DOHH2 (cell line): ENCODE results near the gene DPEP3.

Experiments
- H3F3A ChIP-seq: fragments of 200-600 bp; sonication (generic), shearing (Covaris generic); 2 replicates; pipeline ENCODE4 v1.6.0; 2016; ENCODE audit warnings: antibody characterized with exemption, mild to moderate bottlenecking; ENCODE audit not compliant: control insufficient read depth, insufficient read depth
- H3K27ac ChIP-seq: fragments of 200-600 bp; sonication (generic); 2 replicates; pipeline ENCODE4 v1.5.1; 2014; ENCODE audit warnings: low read depth, mild to moderate bottlenecking, low read length, moderate library complexity
- H3K27me3 ChIP-seq: fragments of 200-600 bp; sonication (generic); 2 replicates; pipeline ENCODE4 v1.6.1; 2014; ENCODE audit warnings: mild to moderate bottlenecking, low read length, mixed read lengths; ENCODE audit not compliant: control insufficient read depth
- H3K36me3 ChIP-seq: fragments of 200-600 bp; sonication (generic); 2 replicates; pipeline ENCODE4 v1.6.1; 2014; ENCODE audit warnings: mild to moderate bottlenecking, low read length, moderate library complexity, mixed read lengths; ENCODE audit not compliant: control insufficient read depth
- H3K4me1 ChIP-seq: fragments of 200-600 bp; sonication (generic); 2 replicates; pipeline ENCODE4 v1.6.1; 2014; ENCODE audit warnings: mild to moderate bottlenecking, low read length, mixed read lengths; ENCODE audit not compliant: control insufficient read depth
- H3K4me2 ChIP-seq: fragments of 200-600 bp; sonication (generic); 2 replicates; pipeline ENCODE4 v1.6.0; 2014; ENCODE audit warnings: mild to moderate bottlenecking, low read length, moderate library complexity
- H3K4me3 ChIP-seq: fragments of 200-600 bp; sonication (generic); 2 replicates; pipeline ENCODE4 v1.5.1; 2014; ENCODE audit warnings: mild to moderate bottlenecking, low read length, mixed read lengths
- H3K79me2 ChIP-seq: fragments of 200-600 bp; sonication (generic); 2 replicates; pipeline ENCODE4 v1.6.1; 2014; ENCODE audit warnings: mild to moderate bottlenecking, low read length, mixed read lengths; ENCODE audit not compliant: control insufficient read depth
- H3K9me2 ChIP-seq: fragments of 200-600 bp; sonication (generic); replicated peaks from 2 replicates; pipeline ENCODE4 v1.6.1; 2014; ENCODE audit warnings: mild to moderate bottlenecking, low read length, mixed read lengths; ENCODE audit not compliant: control insufficient read depth
- H3K9me3 ChIP-seq: fragments of 200-600 bp; sonication (generic); 2 replicates; pipeline ENCODE4 v1.6.1; 2014; ENCODE audit warnings: antibody characterized with exemption, low read length, mixed read lengths; ENCODE audit not compliant: control insufficient read depth, insufficient read depth
- H4K20me1 ChIP-seq: fragments of 200-600 bp; sonication (generic); 2 replicates; pipeline ENCODE4 v1.6.0; 2014; ENCODE audit warnings: low read depth, mild to moderate bottlenecking, antibody characterized with exemption, low read length, moderate library complexity; ENCODE audit not compliant: control insufficient read depth, insufficient read depth
- CTCF ChIP-seq: fragments of 200-600 bp; sonication (generic); IDR thresholded peaks from one replicate; pipeline ENCODE4 v1.5.1; 2014; ENCODE audit warnings: antibody characterized with exemption, mild to moderate bottlenecking, low read depth, low read length; ENCODE audit not compliant: poor library complexity, severe bottlenecking
- EZH2phosphoT487 ChIP-seq: fragments of 200-600 bp; sonication (generic); IDR thresholded peaks from 2 replicates; pipeline ENCODE4 v1.6.1; 2017; ENCODE audit warnings: borderline replicate concordance, mild to moderate bottlenecking, antibody characterized with exemption, low read length, moderate library complexity, mixed read lengths

Gene DPEP3

GRCh38 chr16:67977469-67978227, 2.7 kb downstream of the DPEP3 start:
- H3K9me2 ChIP-seq = no peaks in the 10 kb centered on the region
- peaks cover 26% of the 10 kb centered on the region for H3K27me3 ChIP-seq
- no peaks in the 10 kb centered on the region for H3K36me3 ChIP-seq
- H3K9me3 ChIP-seq = no peaks in the 10 kb centered on the region
- TF ChIP-seq EZH2phosphoT487 (no peak), CTCF (no peak)
- no peak overlapping the region for H3K27ac ChIP-seq
- no peaks in the 10 kb centered on the region for H3K79me2 ChIP-seq
- H3K4me3 ChIP-seq = no peak overlapping the region
- H3K4me2 ChIP-seq = no peak overlapping the region
- H3K4me1 ChIP-seq = peaks cover 12% of the 10 kb centered on the region
- no peaks in the 10 kb centered on the region for H4K20me1 ChIP-seq
- H3F3A ChIP-seq = no peaks in the 10 kb centered on the region

GRCh38 chr16:67977005-67977404, 3.3 kb downstream of the DPEP3 start:
- Histone ChIP-seq H3K4me3 (no peak overlapping the region), H3K9me2 (no peaks in the 10 kb centered on the region), H3K9me3 (no peaks in the 10 kb centered on the region), H3F3A (no peaks in the 10 kb centered on the region), H3K4me1 (peaks cover 12% of the 10 kb centered on the region), H4K20me1 (no peaks in the 10 kb centered on the region), H3K36me3 (no peaks in the 10 kb centered on the region), H3K27ac (no peak overlapping the region), H3K4me2 (no peak overlapping the region), H3K79me2 (no peaks in the 10 kb centered on the region), H3K27me3 (peaks cover 26% of the 10 kb centered on the region)
- TF ChIP-seq EZH2phosphoT487 (no peak), CTCF (no peak)

GRCh38 chr16:67976205-67976604, 4.1 kb downstream of the DPEP3 start:
- Histone ChIP-seq H3K79me2 (no peaks in the 10 kb centered on the region), H3K4me2 (no peak overlapping the region), H4K20me1 (no peaks in the 10 kb centered on the region), H3K36me3 (no peaks in the 10 kb centered on the region), H3K4me1 (peaks cover 12% of the 10 kb centered on the region), H3K27ac (no peak overlapping the region), H3K9me2 (no peaks in the 10 kb centered on the region), H3K4me3 (no peak overlapping the region), H3K9me3 (no peaks in the 10 kb centered on the region), H3F3A (no peaks in the 10 kb centered on the region), H3K27me3 (peaks cover 26% of the 10 kb centered on the region)
- TF ChIP-seq CTCF (no peak), EZH2phosphoT487 (no peak)
